Activated CD4-positive, alpha-beta memory T cell treated with anti-CD3 and anti-CD28 coated beads, Interleukin-2, amount 10 ng/mL, durations not matched to agents 7 days and 5 days (primary cell): ENCODE measurements around the gene GTF2H4. TPM values are rescaled to one million over a fixed set of nuclear protein-coding genes. Genes with fewer than 3 reads are reported as not detected.
A peak's percentile ranks its signal among the peaks of the same experiment; 100 is the strongest.
"Not testable (repeated sequence)": the region's sequence is repeated elsewhere in the genome, so short reads cannot be mapped to it uniquely, and the experiment has no call there.

ENCODE experiments used
- CTCF ChIA-PET: fragments of 350-600 bp; sonication (Branson Sonifier 250); formaldehyde crosslinking; loops from one replicate; lab custom pipeline; 2021; ENCODE audit warnings: antibody characterized with exemption, inconsistent platforms; lab: Charles Lee
- POLR2A ChIA-PET: fragments of 350-600 bp; sonication (Branson Sonifier 250); formaldehyde crosslinking; loops from one replicate; lab custom pipeline; 2021; ENCODE audit warnings: antibody characterized with exemption; lab: Charles Lee
- DNase-seq: peaks from one replicate; pipeline ENCODE4 v3.0.0-alpha.2; 2020
- H3K27ac Mint-ChIP-seq: one replicate; pipeline ENCODE4 v1.8.0; 2021; ENCODE audit warnings: mild to moderate bottlenecking, mixed read lengths
- H3K27me3 Mint-ChIP-seq: one replicate; pipeline ENCODE4 v1.8.0; 2021; ENCODE audit warnings: mixed read lengths
- H3K36me3 Mint-ChIP-seq: one replicate; pipeline ENCODE4 v1.8.0; 2021; ENCODE audit warnings: low read depth, mixed read lengths
- H3K4me1 Mint-ChIP-seq: one replicate; pipeline ENCODE4 v1.8.0; 2021; ENCODE audit warnings: mixed read lengths
- H3K4me3 Mint-ChIP-seq: one replicate; pipeline ENCODE4 v1.8.0; 2021; ENCODE audit warnings: mild to moderate bottlenecking, mixed read lengths
- H3K9me3 Mint-ChIP-seq: one replicate; pipeline ENCODE4 v1.8.0; 2021; ENCODE audit warnings: mixed read lengths
- total RNA-seq, 2 experiments: library from RNA; stranded (reverse); gene quantifications; one replicate each; pipeline ENCODE4 v1.2.3, GENCODE V29; 2021

The GTF2H4 gene
- total RNA-seq, 2 experiments from 2014 or later, result 25.6 to 26.4 TPM

- no peak overlapping the region for H3K4me3 Mint-ChIP-seq
- DNase-seq, result no peak
- H3K9me3 Mint-ChIP-seq, result no peaks in the 10 kb centered on the region
- ChIA-PET CTCF (interaction anchor here (0.6 to 6.8 kb wide), 2 partner anchors 24 to 74 kb away, joined by 3 to 22 read pairs; no protein-coding TSS in a partner anchor), POLR2A (interaction anchor here (0.6 kb wide), 1 partner anchor 406 kb away, joined by 3 read pairs; no protein-coding TSS in a partner anchor)
- no peak overlapping the region for H3K27ac Mint-ChIP-seq
- no peaks in the 10 kb centered on the region for H3K36me3 Mint-ChIP-seq
- no peaks in the 10 kb centered on the region for H3K27me3 Mint-ChIP-seq
- peaks cover 14% of the 10 kb centered on the region for H3K4me1 Mint-ChIP-seq
Measured at GRCh38 chr6:30903236-30903635, 4.8 kb upstream of the GTF2H4 start.

- DNase-seq, H3K9me3 Mint-ChIP-seq, H3K27me3 Mint-ChIP-seq: not testable (repeated sequence)
- Mint-ChIP-seq H3K4me1 (peaks cover 27% of the 10 kb centered on the region), H3K27ac (peak overlapping the region; percentile 14), H3K4me3 (peak overlapping the region; percentile 91), H3K36me3 (peaks cover 15% of the 10 kb centered on the region)
- POLR2A ChIA-PET, result interaction anchor here (1.1 to 1.3 kb wide), 3 partner anchors 12 to 187 kb away, joined by 3 read pairs; no protein-coding TSS in a partner anchor
- CTCF ChIA-PET, result interaction anchor here (0.9 to 6.8 kb wide), 6 partner anchors 8 to 180 kb away, joined by 3 to 22 read pairs (median 6); no protein-coding TSS in a partner anchor
Measured at GRCh38 chr6:30907290-30907757, 683 bp upstream of the GTF2H4 start.

GRCh38 chr6:30908700-30909099, 693 bp downstream of the GTF2H4 start:
- no peaks in the 10 kb centered on the region for H3K9me3 Mint-ChIP-seq
- DNase-seq, result no peak
- ChIA-PET CTCF (interaction anchor here (1.4 to 6.8 kb wide), 2 partner anchors 79 to 179 kb away, joined by 6 to 22 read pairs; no protein-coding TSS in a partner anchor), POLR2A (interaction anchor here (1.2 kb wide), 1 partner anchor 10 kb away, joined by 3 read pairs; no protein-coding TSS in a partner anchor)
- H3K4me3 Mint-ChIP-seq, result peak overlapping the region; percentile 91
- H3K27me3 Mint-ChIP-seq, result no peaks in the 10 kb centered on the region
- no peak overlapping the region for H3K27ac Mint-ChIP-seq
- H3K36me3 Mint-ChIP-seq, result peaks cover 21% of the 10 kb centered on the region
- peaks cover 32% of the 10 kb centered on the region for H3K4me1 Mint-ChIP-seq

- H3K27ac Mint-ChIP-seq, H3K4me3 Mint-ChIP-seq, H3K27me3 Mint-ChIP-seq, H3K9me3 Mint-ChIP-seq, POLR2A ChIA-PET, DNase-seq: not testable (repeated sequence)
- Mint-ChIP-seq H3K36me3 (peaks cover 21% of the 10 kb centered on the region), H3K4me1 (peaks cover 43% of the 10 kb centered on the region)
- CTCF ChIA-PET, result interaction anchor here (0.9 to 1.0 kb wide), 2 partner anchors 169 to 368 kb away, joined by 3 read pairs; no protein-coding TSS in a partner anchor
Measured at GRCh38 chr6:30910473-30910872, 2.5 kb downstream of the GTF2H4 start.

- no peak overlapping the region for H3K27ac Mint-ChIP-seq
- POLR2A ChIA-PET, result interaction anchor here (0.6 to 2.2 kb wide), 6 partner anchors 17 to 191 kb away, joined by 3 to 10 read pairs (median 4); no protein-coding TSS in a partner anchor
Measured at GRCh38 chr6:30912746-30913520, 4.9 kb downstream of the GTF2H4 start.

GRCh38 chr6:30913721-30914075, 5.7 kb downstream of the GTF2H4 start:
- ChIA-PET CTCF (interaction anchor here (0.6 to 4.6 kb wide), 22 partner anchors 9 to 296 kb away, joined by 3 to 70 read pairs (median 4); partner anchors contain the start of genes MRPS18B and PPP1R10), POLR2A (interaction anchor here (0.6 to 2.2 kb wide), 14 partner anchors 8 to 549 kb away, joined by 3 to 10 read pairs (median 4); partner anchors contain the start of gene FLOT1)
- H3K36me3 Mint-ChIP-seq, result peaks cover 28% of the 10 kb centered on the region
- no peaks in the 10 kb centered on the region for H3K27me3 Mint-ChIP-seq
- H3K4me1 Mint-ChIP-seq, result peaks cover 34% of the 10 kb centered on the region
- no peak for DNase-seq
- no peaks in the 10 kb centered on the region for H3K9me3 Mint-ChIP-seq
- H3K27ac Mint-ChIP-seq, result peak overlapping the region; percentile 67
- H3K4me3 Mint-ChIP-seq, result peak overlapping the region; percentile 87

More at GRCh38 chr6:30912746-30913520, 4.9 kb downstream of the GTF2H4 start:
- peaks cover 42% of the 10 kb centered on the region for H3K4me1 Mint-ChIP-seq
- CTCF ChIA-PET, result interaction anchor here (0.7 to 4.6 kb wide), 15 partner anchors 8 to 189 kb away, joined by 3 to 70 read pairs (median 6); no protein-coding TSS in a partner anchor
- peak overlapping the region; percentile 87 for H3K4me3 Mint-ChIP-seq
- no peaks in the 10 kb centered on the region for H3K9me3 Mint-ChIP-seq
- peaks cover 28% of the 10 kb centered on the region for H3K36me3 Mint-ChIP-seq
- no peaks in the 10 kb centered on the region for H3K27me3 Mint-ChIP-seq
- DNase-seq, result no peak

GRCh38 chr6:30914076-30914853, 6.3 kb downstream of the GTF2H4 start, which contains the start of gene VARS2:
Gene VARS2, plus strand, starts transcription at chr6:30914238. Its CDS starts 599 bp downstream, at chr6:30914837.
- H3K36me3 Mint-ChIP-seq, result peaks cover 28% of the 10 kb centered on the region
- peaks cover 29% of the 10 kb centered on the region for H3K4me1 Mint-ChIP-seq
- H3K4me3 Mint-ChIP-seq, result peak within 1 kb of the TSS; percentile 87
- peak within 1 kb of the TSS; percentile 83 for H3K27ac Mint-ChIP-seq
- H3K9me3 Mint-ChIP-seq, result no peaks in the 10 kb centered on the region
- DNase-seq, result peak; percentile 90
- CTCF ChIA-PET, result interaction anchor here (0.6 to 4.6 kb wide), 28 partner anchors 10 to 296 kb away, joined by 3 to 70 read pairs (median 4); partner anchors contain the start of genes MRPS18B and PPP1R10
- no peaks in the 10 kb centered on the region for H3K27me3 Mint-ChIP-seq
- POLR2A ChIA-PET, result interaction anchor here (0.6 to 2.2 kb wide), 15 partner anchors 9 to 581 kb away, joined by 3 to 10 read pairs (median 4); partner anchors contain the start of genes FLOT1 and MRPS18B

- no peak for DNase-seq
- CTCF ChIA-PET, result interaction anchor here (0.8 to 4.6 kb wide), 20 partner anchors 8 to 233 kb away, joined by 3 to 70 read pairs (median 4); no protein-coding TSS in a partner anchor
Measured at GRCh38 chr6:30914854-30915590, 7.0 kb downstream of the GTF2H4 start.

GRCh38 chr6:30915591-30915946, 7.6 kb downstream of the GTF2H4 start:
- peaks cover 35% of the 10 kb centered on the region for H3K36me3 Mint-ChIP-seq
- H3K27me3 Mint-ChIP-seq, result no peaks in the 10 kb centered on the region
- H3K27ac Mint-ChIP-seq, result peak overlapping the region; percentile 27
- no peaks in the 10 kb centered on the region for H3K9me3 Mint-ChIP-seq
- POLR2A ChIA-PET, result interaction anchor here (0.9 to 1.6 kb wide), 3 partner anchors 25 to 175 kb away, joined by 3 to 4 read pairs (median 3); no protein-coding TSS in a partner anchor
- CTCF ChIA-PET, result interaction anchor here (0.6 to 4.6 kb wide), 21 partner anchors 9 to 233 kb away, joined by 3 to 70 read pairs (median 4); no protein-coding TSS in a partner anchor
- H3K4me3 Mint-ChIP-seq, result peak overlapping the region; percentile 87
- H3K4me1 Mint-ChIP-seq, result peaks cover 26% of the 10 kb centered on the region
- DNase-seq, result no peak

More at GRCh38 chr6:30914854-30915590, 7.0 kb downstream of the GTF2H4 start:
- Mint-ChIP-seq H3K9me3 (no peaks in the 10 kb centered on the region), H3K27me3 (no peaks in the 10 kb centered on the region), H3K4me1 (peaks cover 26% of the 10 kb centered on the region), H3K4me3 (peak overlapping the region; percentile 87), H3K27ac (peak overlapping the region; percentile 83), H3K36me3 (peaks cover 31% of the 10 kb centered on the region)
- POLR2A ChIA-PET, result interaction anchor here (0.9 to 2.2 kb wide), 7 partner anchors 25 to 580 kb away, joined by 3 to 10 read pairs (median 3); partner anchors contain the start of gene MRPS18B

- no peaks in the 10 kb centered on the region for H3K27me3 Mint-ChIP-seq
- no peak for DNase-seq
- H3K36me3 Mint-ChIP-seq, result peaks cover 28% of the 10 kb centered on the region
- no peak overlapping the region for H3K27ac Mint-ChIP-seq
- peaks cover 26% of the 10 kb centered on the region for H3K4me1 Mint-ChIP-seq
- H3K4me3 Mint-ChIP-seq, result no peak overlapping the region
- POLR2A ChIA-PET, result interaction anchor here (0.6 kb wide), 2 partner anchors 26 to 318 kb away, joined by 3 read pairs; no protein-coding TSS in a partner anchor
- H3K9me3 Mint-ChIP-seq, result no peaks in the 10 kb centered on the region
- CTCF ChIA-PET, result interaction anchor here (2.0 to 4.5 kb wide), 2 partner anchors 162 to 170 kb away, joined by 10 to 70 read pairs; no protein-coding TSS in a partner anchor
Measured at GRCh38 chr6:30917041-30917440, 9.0 kb downstream of the GTF2H4 start.

- ChIA-PET CTCF (interaction anchor here (2.0 to 4.5 kb wide), 2 partner anchors 161 to 170 kb away, joined by 10 to 70 read pairs; no protein-coding TSS in a partner anchor), POLR2A (interaction anchor here (0.6 kb wide), 2 partner anchors 25 to 318 kb away, joined by 3 read pairs; no protein-coding TSS in a partner anchor)
- DNase-seq, result no peak
- H3K4me1 Mint-ChIP-seq, result peaks cover 24% of the 10 kb centered on the region
- H3K36me3 Mint-ChIP-seq, result peaks cover 28% of the 10 kb centered on the region
- no peak overlapping the region for H3K4me3 Mint-ChIP-seq
- no peak overlapping the region for H3K27ac Mint-ChIP-seq
- no peaks in the 10 kb centered on the region for H3K9me3 Mint-ChIP-seq
- H3K27me3 Mint-ChIP-seq, result no peaks in the 10 kb centered on the region
Measured at GRCh38 chr6:30917487-30917886, 9.5 kb downstream of the GTF2H4 start.
